K562 (cell line): ENCODE data around the gene WDR46. TPM values are rescaled to one million over a fixed set of nuclear protein-coding genes. Genes with fewer than 3 reads are reported as not detected.

Experiments
- BRD4 ChIP-seq: fragments of 200-600 bp; sonication (generic); IDR thresholded peaks from 2 replicates; pipeline ENCODE4 v1.6.1; 2017; ENCODE audit warnings: inconsistent platforms
- CEBPB ChIP-seq: fragments of 450-650 bp; IDR thresholded peaks from 2 replicates; pipeline ENCODE4 v1.6.1; 2016; ENCODE audit warnings: missing genetic modification characterization, missing compliant biosample characterization
- ERF ChIP-seq: fragments of 450-650 bp; formaldehyde crosslinking; IDR thresholded peaks from 2 replicates; pipeline ENCODE4 v1.4.0; 2020; ENCODE audit warnings: mild to moderate bottlenecking, mixed read lengths
- HDAC6 ChIP-seq: IDR thresholded peaks from 2 replicates; pipeline ENCODE4 v1.6.1; 2012; ENCODE audit warnings: low read depth, mild to moderate bottlenecking, control low read depth, inconsistent platforms, low read length, moderate library complexity
- HIVEP1 ChIP-seq: fragments of 250-450 bp; sonication (Bioruptor Pico); IDR thresholded peaks from 2 replicates; pipeline ENCODE4 v1.4.0; 2020; ENCODE audit warnings: mild to moderate bottlenecking
- HMGN3 ChIP-seq: IDR thresholded peaks from 2 replicates; pipeline ENCODE4 v1.6.1; 2011; ENCODE audit warnings: borderline replicate concordance, low read depth, mild to moderate bottlenecking, mixed read lengths, low read length; ENCODE audit not compliant: insufficient read length; ENCODE audit errors: extremely low read depth
- MCM2 ChIP-seq: fragments of 450-650 bp; IDR thresholded peaks from 2 replicates; pipeline ENCODE4 v1.6.1; 2017; ENCODE audit warnings: low read depth, mild to moderate bottlenecking
- NCOA4 ChIP-seq: fragments of 450-650 bp; IDR thresholded peaks from 2 replicates; pipeline ENCODE4 v1.6.1; 2018; ENCODE audit warnings: mild to moderate bottlenecking; ENCODE audit not compliant: partially characterized antibody
- PTBP1 ChIP-seq: fragments of 200-400 bp; formaldehyde crosslinking; IDR thresholded peaks from 2 replicates; pipeline ENCODE4 v1.6.1; 2017; ENCODE audit warnings: low read depth, low read length
- SIN3B ChIP-seq: fragments of 450-650 bp; IDR thresholded peaks from 2 replicates; pipeline ENCODE4 v1.6.1; 2017; ENCODE audit warnings: low read depth, mild to moderate bottlenecking, moderate library complexity
- SMAD1 ChIP-seq: fragments of 150-350 bp; IDR thresholded peaks from 2 replicates; pipeline ENCODE4 v1.6.1; 2014; ENCODE audit warnings: low read length, low read depth; ENCODE audit not compliant: partially characterized antibody
- ZNF197 ChIP-seq: fragments of 200-800 bp; sonication (Bioruptor generic); IDR thresholded peaks from 2 replicates; pipeline ENCODE4 v1.6.1; 2016; ENCODE audit warnings: low read depth, missing genetic modification characterization, missing compliant biosample characterization
- ZNF274 ChIP-seq: IDR thresholded peaks from 2 replicates; pipeline ENCODE4 v1.6.1; 2011; ENCODE audit warnings: low read depth, mild to moderate bottlenecking, low read length, moderate library complexity, borderline replicate concordance
- polyA plus RNA-seq, 8 experiments: library from polyadenylated mRNA; depleted of rRNA in 4 of 8; stranded (reverse) in 5 of 8; unstranded in 3 of 8; fragments of >200 nt; fragmentation: Nextera tagmentation in 2 of 8; fragmentation: Illumina TruSeq in 1 of 8; extraction: Ambion mirVana in 2 of 8; extraction: Trizol in 1 of 8; gene quantifications; 2 replicates each; pipeline versions ENCODE4 v1.2.1 to v1.2.3, GENCODE V29; 2011 to 2014; ENCODE audit warnings: inconsistent platforms in 1 of 8, missing spikeins in 1 of 8
- total RNA-seq, 7 experiments: library from RNA; depleted of rRNA in 6 of 7; stranded (reverse); fragments of >200 nt in 6 of 7; fragmentation: Illumina TruSeq in 2 of 7; extraction: Trizol in 2 of 7; gene quantifications; 2 replicates each; pipeline versions ENCODE4 v1.2.1 to v1.2.3, GENCODE V29; 2011 to 2021; ENCODE audit warnings: low replicate concordance in 1 of 7
- TF ChIP-seq, protein P1 (sequence below), 2 experiments: fragments of 450-650 bp in 1 of 2; sonication (generic) in 1 of 2; formaldehyde crosslinking in 1 of 2; IDR thresholded peaks; 2 replicates each; pipeline versions ENCODE4 v1.7.1 to v1.9.0; 2016 to 2022; ENCODE audit warnings: inconsistent platforms in 1 of 2, mild to moderate bottlenecking in 1 of 2, missing genetic modification reagents in 1 of 2
- TF ChIP-seq, protein P2 (sequence below), 2 experiments: fragments of 450-650 bp; conservative IDR thresholded peaks; 2 replicates each; pipeline ENCODE4 v1.6.1; 2017; ENCODE audit warnings: mild to moderate bottlenecking in 2 of 2, moderate library complexity in 2 of 2

WDR46 gene
- total and polyA plus RNA-seq, 9 of the 15 experiments (the other 6 are each of a cell fraction or from before 2014, with no cell fraction given), result 8.9 to 146 (median 93.1) TPM

DNA sequence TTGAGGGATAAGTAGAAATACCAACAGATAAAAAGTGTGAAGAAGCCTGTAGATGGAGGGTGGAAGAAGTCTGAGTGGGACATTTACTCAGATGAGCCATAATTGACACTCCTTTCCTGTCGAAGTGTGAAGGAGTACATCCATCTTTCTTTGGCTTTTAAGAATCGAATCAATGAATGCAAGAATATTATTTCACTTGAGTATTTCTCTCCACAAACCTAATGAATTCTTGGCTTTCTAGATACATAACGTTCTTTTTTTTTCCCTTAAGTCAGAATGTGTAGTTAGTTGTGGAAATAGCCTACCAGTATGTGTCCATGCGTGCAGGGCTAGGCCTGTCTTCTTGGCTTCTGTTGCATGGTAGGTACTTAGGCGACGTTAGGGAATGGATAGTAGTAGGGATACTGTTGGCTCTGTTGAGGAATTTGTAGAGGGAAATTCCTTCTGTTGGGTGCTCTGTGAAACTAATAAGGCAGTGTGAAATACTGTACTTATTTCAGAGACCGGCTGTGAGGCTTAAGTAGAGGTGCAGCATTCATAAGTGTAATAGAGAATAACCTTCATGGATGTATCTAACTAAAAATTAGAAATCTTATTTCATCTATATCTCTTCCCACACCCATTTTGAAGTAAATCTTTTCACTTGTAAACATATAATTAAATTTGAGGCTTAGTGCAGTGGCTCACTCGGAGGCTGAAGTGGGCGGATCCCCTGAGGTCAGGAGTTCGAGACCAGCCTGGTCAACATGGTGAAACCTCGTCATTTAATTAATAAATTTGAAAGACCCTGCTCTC, 15.7 kb downstream of the WDR46 start (continued):
- TF ChIP-seq, protein P1, sequence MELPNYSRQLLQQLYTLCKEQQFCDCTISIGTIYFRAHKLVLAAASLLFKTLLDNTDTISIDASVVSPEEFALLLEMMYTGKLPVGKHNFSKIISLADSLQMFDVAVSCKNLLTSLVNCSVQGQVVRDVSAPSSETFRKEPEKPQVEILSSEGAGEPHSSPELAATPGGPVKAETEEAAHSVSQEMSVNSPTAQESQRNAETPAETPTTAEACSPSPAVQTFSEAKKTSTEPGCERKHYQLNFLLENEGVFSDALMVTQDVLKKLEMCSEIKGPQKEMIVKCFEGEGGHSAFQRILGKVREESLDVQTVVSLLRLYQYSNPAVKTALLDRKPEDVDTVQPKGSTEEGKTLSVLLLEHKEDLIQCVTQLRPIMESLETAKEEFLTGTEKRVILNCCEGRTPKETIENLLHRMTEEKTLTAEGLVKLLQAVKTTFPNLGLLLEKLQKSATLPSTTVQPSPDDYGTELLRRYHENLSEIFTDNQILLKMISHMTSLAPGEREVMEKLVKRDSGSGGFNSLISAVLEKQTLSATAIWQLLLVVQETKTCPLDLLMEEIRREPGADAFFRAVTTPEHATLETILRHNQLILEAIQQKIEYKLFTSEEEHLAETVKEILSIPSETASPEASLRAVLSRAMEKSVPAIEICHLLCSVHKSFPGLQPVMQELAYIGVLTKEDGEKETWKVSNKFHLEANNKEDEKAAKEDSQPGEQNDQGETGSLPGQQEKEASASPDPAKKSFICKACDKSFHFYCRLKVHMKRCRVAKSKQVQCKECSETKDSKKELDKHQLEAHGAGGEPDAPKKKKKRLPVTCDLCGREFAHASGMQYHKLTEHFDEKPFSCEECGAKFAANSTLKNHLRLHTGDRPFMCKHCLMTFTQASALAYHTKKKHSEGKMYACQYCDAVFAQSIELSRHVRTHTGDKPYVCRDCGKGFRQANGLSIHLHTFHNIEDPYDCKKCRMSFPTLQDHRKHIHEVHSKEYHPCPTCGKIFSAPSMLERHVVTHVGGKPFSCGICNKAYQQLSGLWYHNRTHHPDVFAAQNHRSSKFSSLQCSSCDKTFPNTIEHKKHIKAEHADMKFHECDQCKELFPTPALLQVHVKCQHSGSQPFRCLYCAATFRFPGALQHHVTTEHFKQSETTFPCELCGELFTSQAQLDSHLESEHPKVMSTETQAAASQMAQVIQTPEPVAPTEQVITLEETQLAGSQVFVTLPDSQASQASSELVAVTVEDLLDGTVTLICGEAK (IDR thresholded peaks at IDR 0.05), result 0 out of 2 replicates have a peak, but pooled peaks have one; percentile 21
- TF ChIP-seq, protein P1 (CRISPR knock-in tag; IDR thresholded peaks at IDR 0.05), result no peak
- TF ChIP-seq HIVEP1 (CRISPR knock-in tag), result no peak
- TF ChIP-seq NCOA4, result no peak
- no peak for TF ChIP-seq CEBPB
- TF ChIP-seq SIN3B, result no peak
- no peak for TF ChIP-seq ZNF274
- TF ChIP-seq ERF (CRISPR knock-in tag), result no peak
- no peak for TF ChIP-seq SMAD1
- no peak for TF ChIP-seq PTBP1
- TF ChIP-seq ZNF197, result no peak
- 0 out of 2 replicates have a peak, but pooled peaks have one; percentile 46 for TF ChIP-seq BRD4
- TF ChIP-seq HMGN3, result no peak
- TF ChIP-seq MCM2, result no peak
- TF ChIP-seq, protein P2, sequence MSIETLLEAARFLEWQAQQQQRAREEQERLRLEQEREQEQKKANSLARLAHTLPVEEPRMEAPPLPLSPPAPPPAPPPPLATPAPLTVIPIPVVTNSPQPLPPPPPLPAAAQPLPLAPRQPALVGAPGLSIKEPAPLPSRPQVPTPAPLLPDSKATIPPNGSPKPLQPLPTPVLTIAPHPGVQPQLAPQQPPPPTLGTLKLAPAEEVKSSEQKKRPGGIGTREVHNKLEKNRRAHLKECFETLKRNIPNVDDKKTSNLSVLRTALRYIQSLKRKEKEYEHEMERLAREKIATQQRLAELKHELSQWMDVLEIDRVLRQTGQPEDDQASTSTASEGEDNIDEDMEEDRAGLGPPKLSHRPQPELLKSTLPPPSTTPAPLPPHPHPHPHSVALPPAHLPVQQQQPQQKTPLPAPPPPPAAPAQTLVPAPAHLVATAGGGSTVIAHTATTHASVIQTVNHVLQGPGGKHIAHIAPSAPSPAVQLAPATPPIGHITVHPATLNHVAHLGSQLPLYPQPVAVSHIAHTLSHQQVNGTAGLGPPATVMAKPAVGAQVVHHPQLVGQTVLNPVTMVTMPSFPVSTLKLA (conservative IDR thresholded peaks at IDR 0.05), result 0 out of 4 replicates have a peak, but pooled peaks of 1 of the 2 experiments have one; percentile 14
- no peak for TF ChIP-seq HDAC6
